LHCN-M2 (cell line): ENCODE results near the gene MVB12B. TPM values are rescaled to one million over a fixed set of nuclear protein-coding genes. Genes with fewer than 3 reads are reported as not detected.

Experiments
- DNase-seq: peaks from one replicate; pipeline ENCODE4 v3.0.0-alpha.2; 2012; ENCODE audit warnings: low read depth
- total RNA-seq: library from RNA; depleted of rRNA; stranded (reverse); fragments of >200 nt; gene quantifications from 2 replicates; pipeline ENCODE4 v1.2.3, GENCODE V29; 2014

Gene MVB12B
- total RNA-seq, 1 experiment from 2014 or later: 4.8 TPM

DNA sequence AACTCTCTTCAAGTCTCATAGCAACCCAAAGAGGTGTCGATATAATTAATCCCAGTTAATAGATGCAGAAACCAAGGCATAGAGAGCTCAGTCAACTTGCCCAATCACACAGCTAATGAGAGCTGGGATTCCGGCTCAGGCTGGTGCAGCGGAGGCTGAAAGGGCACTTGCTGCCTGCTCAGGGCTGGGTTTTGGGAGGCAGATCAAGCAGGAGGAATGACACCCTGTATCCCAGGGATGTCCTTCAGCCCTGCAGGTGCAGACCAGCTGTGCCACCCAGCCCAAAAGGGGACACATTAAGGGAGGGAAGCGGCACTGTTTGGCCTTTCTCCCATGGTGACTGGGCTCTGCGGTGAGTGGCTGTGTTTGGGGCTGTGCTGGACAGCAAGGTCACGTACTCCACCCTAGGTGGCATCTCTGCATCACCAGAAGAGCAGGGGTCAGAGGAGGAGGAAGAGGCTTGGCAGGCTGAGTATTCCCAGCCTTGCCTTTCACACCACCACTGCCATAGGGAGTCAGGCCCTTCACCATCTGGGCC lies 124.1 kb downstream of the MVB12B start:
- no peak for DNase-seq

DNA sequence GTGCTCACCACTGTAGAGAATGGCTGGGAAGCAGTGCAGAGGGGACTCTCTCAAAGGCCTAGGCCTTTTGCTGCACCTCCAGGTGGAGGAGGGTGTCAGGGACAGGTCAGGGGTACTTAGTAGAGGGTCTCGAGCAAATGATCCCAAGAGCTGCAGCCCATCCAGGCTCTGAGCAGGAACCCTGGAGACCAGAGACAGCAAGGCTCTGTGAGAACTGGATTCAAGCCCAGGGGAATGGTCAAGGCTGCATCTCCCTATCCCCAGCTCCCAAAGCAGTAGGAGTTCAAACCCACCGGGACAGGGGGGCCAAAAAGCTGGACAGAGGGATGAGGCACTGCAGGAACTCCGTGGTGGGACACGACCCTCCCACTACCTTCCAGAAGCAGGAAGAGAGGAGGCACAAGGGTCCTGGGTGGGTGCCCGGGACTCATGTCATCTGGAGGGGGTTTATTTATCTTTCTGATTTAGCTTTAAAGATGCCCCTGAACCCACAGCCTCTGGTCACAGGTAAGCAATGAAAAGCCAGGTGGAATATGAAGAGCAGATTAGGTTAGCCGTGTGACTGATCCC lies 124.8 kb downstream of the MVB12B start:
- DNase-seq: no peak

- no peak for DNase-seq
Measured at GRCh38 chr9:126452106-126452505, 125.5 kb downstream of the MVB12B start.

GRCh38 chr9:126453156-126453963 lies 126.7 kb downstream of the MVB12B start:
- DNase-seq: no peak

DNA sequence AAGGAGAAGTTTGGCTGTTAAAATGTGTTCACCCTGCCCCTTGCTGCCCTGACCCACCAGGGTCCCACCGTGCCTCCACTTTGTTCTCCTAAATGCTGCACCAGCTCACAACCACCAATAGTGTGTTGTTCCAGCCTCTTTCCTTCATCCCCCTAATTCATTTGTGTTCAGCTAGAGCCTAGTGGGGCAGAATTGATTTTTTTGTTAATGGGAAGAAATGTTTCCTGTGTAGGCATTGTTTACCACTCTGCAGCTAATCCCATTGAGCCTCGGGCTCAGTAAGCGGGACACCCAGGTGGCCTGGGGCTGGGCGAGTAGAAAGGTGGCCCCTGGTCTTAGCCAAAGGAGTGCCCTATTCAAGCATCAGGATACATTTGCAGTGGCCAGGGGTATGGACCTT lies 127.6 kb downstream of the MVB12B start:
- DNase-seq: no peak

GRCh38 chr9:126454795-126455194 lies 128.2 kb downstream of the MVB12B start:
- DNase-seq: no peak

- no peak for DNase-seq
Measured at GRCh38 chr9:126456441-126457174, 130.0 kb downstream of the MVB12B start.

- no peak for DNase-seq
Measured at GRCh38 chr9:126457175-126457547, 130.5 kb downstream of the MVB12B start.

DNA sequence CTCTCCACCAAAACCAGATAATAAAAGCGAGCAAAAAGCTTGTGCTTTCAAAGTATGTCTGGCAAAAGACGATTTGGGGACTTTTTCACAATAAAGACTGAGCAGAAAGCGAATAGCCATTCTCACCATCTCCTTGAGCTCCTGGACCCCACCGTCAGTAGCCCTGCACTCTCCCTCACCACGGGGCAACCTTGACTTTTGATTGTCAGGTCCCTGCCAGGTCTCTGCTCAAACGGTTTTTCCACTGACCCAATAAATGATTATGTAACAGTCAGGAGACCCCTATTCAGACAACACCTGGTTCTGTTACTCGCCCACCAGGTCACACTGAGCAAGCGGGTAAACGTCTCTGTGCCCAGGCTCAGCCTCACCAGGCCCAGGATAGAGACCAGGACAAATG lies 131.3 kb downstream of the MVB12B start:
- DNase-seq: no peak

DNA sequence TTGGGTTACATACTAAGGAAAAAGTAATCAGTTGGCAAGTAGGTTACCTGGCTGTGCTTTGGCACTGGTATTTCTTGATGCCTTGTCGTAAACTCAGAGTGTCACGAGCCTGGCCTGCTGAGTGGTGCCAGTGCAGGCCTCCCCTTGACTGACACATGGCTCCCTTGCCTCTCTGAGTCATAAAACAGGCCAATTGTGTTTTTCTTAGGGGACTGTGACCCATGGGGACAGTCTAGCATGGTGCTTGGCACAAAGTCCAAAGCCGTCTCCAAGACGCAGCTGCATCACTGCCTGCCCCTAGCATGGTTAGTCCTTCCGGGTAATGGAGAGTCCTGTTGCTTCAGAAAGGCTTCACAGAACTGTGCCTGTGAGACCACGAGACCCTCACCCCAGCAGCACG lies 132.5 kb downstream of the MVB12B start:
- DNase-seq: no peak

- no peak for DNase-seq
Measured at GRCh38 chr9:126459546-126459945, 132.9 kb downstream of the MVB12B start.

DNA sequence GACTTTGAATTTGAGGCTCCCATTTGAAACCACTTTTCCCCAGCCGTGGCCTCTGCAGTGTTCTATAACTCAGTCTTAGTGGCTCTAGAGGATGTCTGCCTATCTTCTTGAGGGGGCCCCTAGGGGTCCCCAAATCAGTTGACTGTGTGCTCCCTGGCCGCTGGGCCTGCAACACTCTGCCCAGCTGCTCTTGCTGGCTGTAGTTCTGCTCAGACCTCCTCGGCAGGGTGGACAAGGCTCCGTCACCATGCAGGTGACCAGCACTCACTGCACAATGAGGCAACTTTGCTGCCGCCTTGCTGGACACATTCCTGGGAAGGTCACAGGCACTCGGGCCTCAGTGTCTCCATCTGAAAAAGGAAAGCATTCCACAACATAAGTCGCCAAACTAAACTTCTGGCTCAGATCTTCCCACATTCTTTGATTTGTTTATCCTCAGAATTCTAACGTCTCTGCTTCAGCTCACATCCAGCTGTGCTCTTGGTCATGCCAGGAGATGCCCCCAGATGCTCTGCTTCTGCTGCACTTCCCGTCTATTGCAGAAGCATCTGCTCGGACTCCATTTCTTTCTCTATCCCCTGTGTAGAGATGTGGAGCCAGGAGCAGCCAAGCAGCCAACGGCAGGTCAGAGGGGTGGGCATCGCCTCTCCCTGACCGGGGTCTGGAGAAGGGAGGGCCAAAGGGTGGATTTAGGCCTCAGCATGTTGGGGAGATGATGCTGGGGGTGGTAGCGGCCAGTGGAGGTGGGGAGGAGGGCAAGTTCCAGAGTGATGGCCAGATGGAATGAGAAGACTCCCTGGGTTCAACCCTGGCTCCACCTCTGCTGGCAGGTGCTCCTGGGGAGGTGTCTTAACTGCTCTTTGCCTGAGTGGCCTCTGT lies 133.6 kb downstream of the MVB12B start:
- no peak for DNase-seq

DNA sequence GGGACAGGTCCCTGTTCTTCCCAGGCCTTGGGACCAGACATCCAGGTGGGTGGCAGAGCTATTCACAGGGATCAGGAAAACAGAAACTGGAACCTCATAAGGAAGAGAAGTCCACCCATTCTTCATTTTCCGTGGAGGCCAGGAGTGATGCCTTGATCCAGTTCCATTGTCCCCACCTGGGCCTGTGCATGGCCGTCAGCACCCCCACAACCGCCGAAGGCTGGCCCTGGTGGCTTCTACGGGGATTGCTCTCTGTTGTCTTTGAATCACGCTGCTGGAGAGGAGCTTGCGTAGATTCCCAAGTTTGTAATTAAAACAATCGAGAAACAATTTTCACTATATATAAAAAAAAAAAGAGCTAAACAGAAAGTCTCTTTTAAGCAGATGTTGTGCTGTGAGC lies 134.4 kb downstream of the MVB12B start:
- no peak for DNase-seq

DNA sequence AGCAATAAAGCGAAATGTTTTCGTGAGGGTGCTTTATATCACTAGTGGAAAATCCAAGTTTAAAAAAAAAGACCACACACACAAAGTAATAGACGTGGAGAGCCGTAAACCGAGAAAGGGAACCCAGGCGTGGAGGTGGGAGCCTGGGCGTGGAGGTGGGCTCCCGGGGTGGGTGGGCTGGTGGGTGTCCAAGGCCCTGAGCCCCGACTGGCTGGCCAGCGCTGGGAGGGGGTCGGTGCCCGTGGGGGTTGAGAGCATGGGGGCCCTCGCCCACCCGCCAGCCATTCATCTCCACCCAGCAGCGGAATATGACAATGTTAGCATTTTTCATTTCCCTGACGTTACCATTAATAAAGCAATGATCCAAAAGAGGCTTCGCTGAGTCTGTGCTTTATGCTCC lies 135.0 kb downstream of the MVB12B start:
- DNase-seq: no peak

GRCh38 chr9:126462617-126463016 lies 136.0 kb downstream of the MVB12B start:
- no peak for DNase-seq

DNA sequence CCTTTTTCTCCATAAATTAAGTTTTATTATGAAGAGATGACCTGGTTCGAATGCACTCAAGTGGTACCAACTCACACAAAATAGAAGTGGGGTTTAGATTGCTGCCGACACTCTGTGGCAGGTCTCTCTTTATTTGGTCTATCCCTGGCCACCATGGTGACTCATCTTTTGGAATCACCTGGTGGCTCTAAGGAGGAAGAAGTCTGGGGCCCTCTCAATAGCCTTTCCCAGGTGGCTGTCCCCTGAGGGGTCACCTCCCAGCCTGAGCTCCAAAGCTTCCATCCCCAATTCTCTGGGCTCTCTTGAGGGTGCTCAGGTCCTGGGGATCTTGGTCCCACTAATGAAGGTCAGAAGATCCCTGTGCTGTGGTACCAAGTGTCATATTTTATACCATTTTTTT lies 136.8 kb downstream of the MVB12B start:
- DNase-seq: no peak

DNA sequence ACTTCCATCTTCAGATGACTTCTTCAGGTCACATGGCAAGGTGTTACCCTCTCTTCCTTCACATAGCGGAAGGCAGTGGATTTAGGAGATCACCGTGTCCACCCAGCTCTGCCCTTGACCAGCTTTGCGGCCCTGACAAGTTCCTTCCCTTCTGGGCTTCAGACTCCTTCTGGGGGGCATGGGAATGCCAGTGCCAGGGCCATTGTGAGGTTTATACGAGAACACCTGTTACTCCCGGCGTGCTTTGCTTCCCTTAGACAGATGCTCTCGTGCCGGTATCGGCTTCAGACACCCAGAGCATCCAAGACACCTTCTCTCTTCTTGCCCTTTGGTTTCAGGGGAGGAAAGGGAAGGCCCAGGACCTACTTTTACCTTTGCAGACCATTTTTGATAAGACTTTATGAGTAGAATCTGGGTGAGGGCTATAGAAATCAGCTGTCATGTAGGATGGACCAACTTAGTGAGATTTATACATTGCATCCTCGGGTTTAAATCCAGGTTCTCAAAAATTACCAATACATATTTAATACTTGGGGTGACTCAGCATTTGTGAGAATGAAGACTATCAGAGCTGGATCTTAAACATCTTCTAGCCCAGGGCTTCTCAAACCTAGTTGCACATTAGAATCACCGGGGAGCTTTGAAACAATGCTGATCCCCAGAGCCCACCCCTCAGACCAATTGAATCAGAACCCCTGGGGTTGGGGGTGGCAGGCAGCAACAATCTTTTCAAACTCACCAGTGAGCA lies 138.2 kb downstream of the MVB12B start:
- DNase-seq: no peak

- no peak for DNase-seq
Measured at GRCh38 chr9:126465977-126466376, 139.3 kb downstream of the MVB12B start.

DNA sequence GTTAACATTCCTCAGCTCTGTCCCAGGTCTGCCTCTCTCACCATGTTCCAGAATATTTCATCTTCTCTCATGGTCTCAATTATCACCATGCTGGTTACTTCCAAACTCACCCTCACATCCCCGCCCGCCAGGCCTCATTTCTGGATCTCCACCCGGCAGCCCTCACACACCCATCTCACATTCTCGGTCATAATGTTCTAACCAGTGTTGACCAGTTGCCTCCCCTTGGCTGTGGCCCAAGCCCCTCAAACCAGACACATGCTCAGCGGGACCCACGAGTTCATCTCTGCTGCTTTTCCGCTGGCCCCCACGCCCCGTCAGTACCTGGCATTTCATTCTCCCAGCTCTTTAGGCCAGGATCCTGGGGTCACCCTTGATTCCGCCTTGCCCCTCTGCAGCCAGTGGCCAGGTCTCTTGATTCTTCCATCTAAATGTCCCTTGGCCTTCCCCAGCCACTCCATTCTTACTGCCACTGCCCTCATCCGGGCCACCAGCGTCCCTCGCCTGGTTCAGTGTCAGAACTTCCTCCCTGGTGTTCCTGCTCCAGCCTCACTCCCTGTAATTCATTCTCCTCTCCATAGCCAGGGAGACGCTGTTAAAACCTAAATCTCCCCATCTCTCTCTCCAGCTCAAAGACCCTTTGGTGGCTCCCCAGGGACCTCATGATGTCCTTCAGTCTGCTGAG lies 141.7 kb downstream of the MVB12B start:
- no peak for DNase-seq
